ENCODE measurements around the gene CDC25B.
A peak's percentile ranks its signal among the peaks of the same experiment; 100 is the strongest.
"Not testable (repeated sequence)": the region's sequence is repeated elsewhere in the genome, so short reads cannot be mapped to it uniquely, and the experiment has no call there.

Gene CDC25B

DNA sequence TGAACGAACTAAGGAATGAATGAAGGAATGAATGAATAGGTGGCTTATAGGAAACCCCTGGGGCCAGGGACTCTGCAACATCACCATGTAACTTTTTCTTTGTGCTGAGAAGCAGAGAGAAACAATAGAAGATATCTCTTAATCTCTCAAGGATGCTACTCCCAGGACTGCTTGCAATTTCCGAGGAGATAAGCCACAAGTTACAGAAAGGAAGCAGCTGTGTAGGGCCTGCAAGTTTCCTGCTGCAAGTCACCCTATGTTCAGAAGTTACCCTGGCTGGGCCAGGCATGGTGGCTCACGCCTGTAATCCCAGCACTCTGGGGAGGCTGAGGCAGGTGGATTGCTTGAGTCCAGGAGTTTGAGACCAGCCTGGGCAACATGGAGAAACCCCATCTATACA is 43.2 kb downstream of the CDC25B start:
- TF ChIP-seq, protein P1, sequence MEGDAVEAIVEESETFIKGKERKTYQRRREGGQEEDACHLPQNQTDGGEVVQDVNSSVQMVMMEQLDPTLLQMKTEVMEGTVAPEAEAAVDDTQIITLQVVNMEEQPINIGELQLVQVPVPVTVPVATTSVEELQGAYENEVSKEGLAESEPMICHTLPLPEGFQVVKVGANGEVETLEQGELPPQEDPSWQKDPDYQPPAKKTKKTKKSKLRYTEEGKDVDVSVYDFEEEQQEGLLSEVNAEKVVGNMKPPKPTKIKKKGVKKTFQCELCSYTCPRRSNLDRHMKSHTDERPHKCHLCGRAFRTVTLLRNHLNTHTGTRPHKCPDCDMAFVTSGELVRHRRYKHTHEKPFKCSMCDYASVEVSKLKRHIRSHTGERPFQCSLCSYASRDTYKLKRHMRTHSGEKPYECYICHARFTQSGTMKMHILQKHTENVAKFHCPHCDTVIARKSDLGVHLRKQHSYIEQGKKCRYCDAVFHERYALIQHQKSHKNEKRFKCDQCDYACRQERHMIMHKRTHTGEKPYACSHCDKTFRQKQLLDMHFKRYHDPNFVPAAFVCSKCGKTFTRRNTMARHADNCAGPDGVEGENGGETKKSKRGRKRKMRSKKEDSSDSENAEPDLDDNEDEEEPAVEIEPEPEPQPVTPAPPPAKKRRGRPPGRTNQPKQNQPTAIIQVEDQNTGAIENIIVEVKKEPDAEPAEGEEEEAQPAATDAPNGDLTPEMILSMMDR (IDR thresholded peaks at IDR 0.05; ENCODE audit: control insufficient read depth, insufficient read depth, low read depth, low read length, missing control alignments), result no peak

DNA sequence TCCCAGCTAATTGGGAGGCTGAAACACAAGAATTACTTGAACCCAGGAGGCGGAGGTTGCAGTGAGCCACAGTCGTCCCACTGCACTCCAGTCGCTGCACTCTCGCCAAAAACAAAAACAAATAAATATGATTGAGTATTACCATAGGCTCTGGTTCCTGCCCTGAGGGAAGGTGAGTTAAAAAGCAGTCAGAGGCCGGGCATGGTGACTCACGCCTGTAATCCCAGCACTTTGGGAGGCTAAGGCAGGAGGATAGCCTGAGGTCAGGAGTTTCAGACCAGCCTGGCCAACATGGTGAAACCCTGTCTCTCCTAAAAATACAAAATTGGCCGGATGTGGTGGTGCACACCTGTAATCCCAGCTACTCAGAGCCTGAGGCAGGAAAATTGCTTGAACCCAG is 44.1 kb downstream of the CDC25B start:
- DNase-seq (ENCODE audit: low read depth); H3K4me3 ChIP-seq (ENCODE audit: control insufficient read depth, low read depth, low read length): not testable (repeated sequence)

More for the DNA sequence above, 43.2 kb downstream of the CDC25B start:
- no peak overlapping the region for H3K4me3 ChIP-seq (ENCODE audit: control insufficient read depth, low read depth, low read length)
- no peak for DNase-seq (ENCODE audit: low read depth)

DNA sequence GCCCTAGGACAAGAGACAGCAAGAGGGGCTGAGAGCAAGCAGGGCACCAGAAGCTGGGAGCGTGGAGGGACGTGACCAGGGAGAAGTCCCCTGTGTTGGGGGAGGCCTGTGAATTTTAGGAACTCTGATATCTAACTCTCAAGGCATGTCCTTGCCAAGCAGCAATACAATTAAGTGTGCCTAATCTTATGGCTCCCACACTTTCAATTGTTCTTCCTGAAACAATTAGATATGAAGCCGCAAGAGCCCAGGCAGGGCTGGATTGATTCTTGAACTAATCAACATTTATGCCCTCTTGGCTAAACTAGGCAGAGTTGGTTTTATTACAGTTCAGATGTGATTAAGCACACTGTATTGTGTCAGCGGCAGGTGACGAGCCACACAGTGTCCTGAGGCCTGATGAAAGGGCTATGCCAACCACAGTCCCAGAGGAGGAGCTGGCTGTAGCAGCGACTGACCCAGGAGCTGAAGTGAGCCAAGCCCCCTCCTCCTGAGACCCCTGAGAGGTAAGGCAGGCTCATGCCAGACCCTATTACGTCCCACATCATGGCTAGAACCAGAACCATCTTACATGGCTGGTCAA is 46.3 kb downstream of the CDC25B start:
- no peak for DNase-seq (ENCODE audit: low read depth)
- TF ChIP-seq, protein P1 (IDR thresholded peaks at IDR 0.05; ENCODE audit: control insufficient read depth, insufficient read depth, low read depth, low read length, missing control alignments), result no peak
- H3K4me3 ChIP-seq (ENCODE audit: control insufficient read depth, low read depth, low read length), result no peak overlapping the region

DNA sequence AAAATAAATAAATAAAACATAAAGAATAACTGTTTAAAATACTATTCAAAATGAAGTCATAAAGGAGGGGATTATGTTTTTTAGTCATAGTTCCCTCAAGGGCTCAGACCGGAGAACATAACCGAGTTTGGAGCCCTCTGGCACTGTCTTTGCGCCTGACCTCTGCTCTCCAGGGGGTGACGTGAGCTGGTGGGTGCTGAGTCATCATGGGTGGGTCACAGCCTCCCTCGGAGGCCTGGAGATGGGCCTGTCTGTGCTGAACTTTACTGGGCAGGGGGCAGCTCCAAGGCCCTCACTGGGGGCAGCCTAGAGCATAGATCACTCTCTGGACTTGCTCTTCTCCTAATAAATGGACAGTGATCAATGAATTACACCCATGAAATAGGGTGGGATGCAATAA is 47.4 kb downstream of the CDC25B start:
- peak; percentile 17 for DNase-seq (ENCODE audit: low read depth)
- TF ChIP-seq, protein P1 (IDR thresholded peaks at IDR 0.05; ENCODE audit: control insufficient read depth, insufficient read depth, low read depth, low read length, missing control alignments), result no peak
- no peak overlapping the region for H3K4me3 ChIP-seq (ENCODE audit: control insufficient read depth, low read depth, low read length)

DNA sequence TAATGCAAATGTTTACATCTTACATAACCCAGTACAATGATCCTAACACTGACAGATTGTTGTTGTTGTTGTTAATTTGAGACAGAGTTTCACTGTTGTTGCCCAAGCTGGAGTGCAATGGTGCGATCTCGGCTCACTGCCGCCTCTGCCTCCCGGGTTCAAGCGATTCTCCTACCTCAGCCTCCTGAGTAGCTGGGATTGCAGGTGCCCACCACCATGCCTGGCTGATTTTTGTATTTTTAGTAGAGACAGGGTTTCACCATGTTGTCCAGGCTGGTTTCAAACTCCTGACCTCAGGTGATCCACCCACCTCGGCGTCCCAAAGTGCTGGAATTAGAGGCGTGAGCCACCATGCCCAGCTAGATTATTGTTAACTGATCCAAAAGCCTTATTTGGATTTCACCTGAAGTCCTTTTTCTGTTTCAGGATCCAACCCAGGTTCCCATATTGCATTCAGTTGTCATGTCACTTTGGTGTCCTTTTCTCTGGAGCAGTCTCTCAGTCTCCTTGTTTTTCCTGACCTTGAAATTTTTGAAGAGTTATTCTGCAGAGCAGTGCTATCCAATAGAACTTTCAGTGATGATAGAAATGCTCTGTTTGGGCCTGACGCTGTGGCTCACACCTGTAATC is 48.0 kb downstream of the CDC25B start:
- DNase-seq (ENCODE audit: low read depth); H3K4me3 ChIP-seq (ENCODE audit: control insufficient read depth, low read depth, low read length): not testable (repeated sequence)

DNA sequence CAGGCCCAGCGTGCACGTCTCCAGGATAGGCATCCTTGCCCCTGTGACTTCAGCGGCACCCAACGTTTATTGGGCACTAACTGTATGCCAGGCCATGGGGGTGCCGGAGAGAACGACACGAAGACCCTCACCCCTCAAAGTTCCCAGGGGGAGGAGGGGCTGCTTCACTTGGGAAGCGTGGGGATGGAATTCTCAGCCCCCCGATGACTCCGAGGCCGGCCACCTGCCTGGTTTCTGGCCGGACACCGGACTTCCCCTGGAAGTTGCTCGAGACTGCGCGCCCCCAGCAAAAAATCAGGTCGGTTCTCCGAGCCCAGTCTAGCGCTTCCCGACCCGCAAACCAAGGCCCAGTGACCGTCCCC is 50.2 kb downstream of the CDC25B start:
- no peak for DNase-seq (ENCODE audit: low read depth)
- peak overlapping the region; percentile 84 for H3K4me3 ChIP-seq (ENCODE audit: control insufficient read depth, low read depth, low read length)
- TF ChIP-seq, protein P1 (IDR thresholded peaks at IDR 0.05; ENCODE audit: control insufficient read depth, insufficient read depth, low read depth, low read length, missing control alignments), result no peak

DNA sequence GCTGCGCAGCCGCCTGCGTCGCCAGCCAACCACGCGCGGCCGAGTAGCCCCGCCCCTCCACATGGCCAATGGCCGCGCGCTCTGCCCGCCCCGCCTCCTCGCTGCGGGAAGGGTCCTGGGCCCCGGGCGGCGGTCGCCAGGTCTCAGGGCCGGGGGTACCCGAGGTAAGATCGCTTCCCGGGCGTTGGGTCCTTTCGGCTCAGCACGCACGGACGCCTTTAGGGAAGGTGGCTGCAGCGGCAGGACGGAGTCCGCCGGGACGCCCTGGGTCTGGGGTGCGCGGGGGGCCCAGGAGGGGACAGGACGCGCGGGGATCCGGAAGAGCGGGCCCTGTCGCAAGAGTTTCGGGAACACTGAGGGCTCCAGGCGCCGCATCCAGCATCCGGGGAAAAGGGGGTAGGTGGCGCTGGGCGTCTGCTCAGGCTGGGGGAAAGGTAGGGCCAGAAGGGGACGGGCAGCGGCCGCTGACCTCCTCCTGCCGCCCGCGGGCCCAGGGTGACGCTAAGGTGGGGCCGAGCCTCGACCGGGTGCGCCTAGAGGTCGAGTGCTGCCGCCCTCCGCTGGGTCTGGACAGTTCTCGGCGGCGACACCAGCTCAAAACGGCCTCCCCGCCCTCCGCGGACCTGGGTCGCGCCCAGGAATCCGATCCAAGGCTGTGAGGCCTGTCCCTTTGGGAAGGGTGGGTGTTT is 50.8 kb downstream of the CDC25B start, which contains the start of gene MAVS:
Gene MAVS (plus strand): TSS at position 95 of the 689 bp plus-strand sequence. CDS start 7,791 bp downstream, outside the sequence.
- TF ChIP-seq, protein P1 (IDR thresholded peaks at IDR 0.05; ENCODE audit: control insufficient read depth, insufficient read depth, low read depth, low read length, missing control alignments), result no peak
- H3K4me3 ChIP-seq (ENCODE audit: control insufficient read depth, low read depth, low read length), result peak within 1 kb of the TSS; percentile 84
- no peak for DNase-seq (ENCODE audit: low read depth)
